G401 (cell line): ENCODE data around the gene CPSF6. TPM values are rescaled to one million over a fixed set of nuclear protein-coding genes. Genes with fewer than 3 reads are reported as not detected.
"Not testable (repeated sequence)": the region's sequence is repeated elsewhere in the genome, so short reads cannot be mapped to it uniquely, and the experiment has no call there.

Source experiments
- DNase-seq: peaks from one replicate; pipeline ENCODE4 v3.0.0-alpha.2; 2015; ENCODE audit warnings: low spot score
- in situ Hi-C: cut with HindIII; loops from 2 replicates; pipeline ENCODE4 v1.10.0; 2016; ENCODE audit warnings: low sequenced_read_pairs, mixed read lengths
- total RNA-seq: library from RNA; depleted of rRNA; stranded (reverse); fragments of >200 nt; shearing (Covaris generic); gene quantifications from 2 replicates; pipeline ENCODE4 v1.2.3, GENCODE V29; 2014

CPSF6 gene
- total RNA-seq, 1 experiment from 2014 or later, result 94.0 TPM

GRCh38 chr12:69254046-69254445, 14.7 kb downstream of the CPSF6 start:
- in situ Hi-C loops, result no loop called here
- peak; percentile 38 for DNase-seq

GRCh38 chr12:69254862-69255261, 15.5 kb downstream of the CPSF6 start:
- DNase-seq, result no peak
- in situ Hi-C loops, result no loop called here

GRCh38 chr12:69258655-69259054, 19.3 kb downstream of the CPSF6 start:
- in situ Hi-C loops, result no loop called here
- DNase-seq, result no peak

- in situ Hi-C loops, result no loop called here
Measured at GRCh38 chr12:69262264-69262974, 23.1 kb downstream of the CPSF6 start.

GRCh38 chr12:69265205-69265604, 25.8 kb downstream of the CPSF6 start:
- no peak for DNase-seq
- in situ Hi-C loops, result no loop called here

More at GRCh38 chr12:69262264-69262974, 23.1 kb downstream of the CPSF6 start:
- no peak for DNase-seq

GRCh38 chr12:69265633-69266032, 26.3 kb downstream of the CPSF6 start:
- DNase-seq, in situ Hi-C loops: not testable (repeated sequence)

- in situ Hi-C loops, result no loop called here
- DNase-seq, result no peak
Measured at GRCh38 chr12:69266036-69266635, 26.8 kb downstream of the CPSF6 start.

- in situ Hi-C loops, result no loop called here
- no peak for DNase-seq
Measured at GRCh38 chr12:69269736-69270135, 30.4 kb downstream of the CPSF6 start.

GRCh38 chr12:69272511-69272910, 33.1 kb downstream of the CPSF6 start:
- in situ Hi-C loops, result no loop called here
- no peak for DNase-seq

GRCh38 chr12:69274861-69275260, 35.5 kb downstream of the CPSF6 start:
- DNase-seq, result no peak
- in situ Hi-C loops, result no loop called here

GRCh38 chr12:69275471-69275891, 36.1 kb downstream of the CPSF6 start:
- in situ Hi-C loops, result no loop called here
- peak; percentile 71 for DNase-seq

GRCh38 chr12:69278814-69279782, 39.7 kb downstream of the CPSF6 start:
- DNase-seq, result no peak
- in situ Hi-C loops, result no loop called here

- DNase-seq, result peak; percentile 70
- in situ Hi-C loops, result no loop called here
Measured at GRCh38 chr12:69284131-69284530, 44.8 kb downstream of the CPSF6 start.

- no peak for DNase-seq
- in situ Hi-C loops, result no loop called here
Measured at GRCh38 chr12:69287556-69287955, 48.2 kb downstream of the CPSF6 start.

GRCh38 chr12:69290545-69291277, 51.3 kb downstream of the CPSF6 start:
- in situ Hi-C loops, result no loop called here
- DNase-seq, result peak; percentile 50

GRCh38 chr12:69291278-69291593, 51.9 kb downstream of the CPSF6 start:
- in situ Hi-C loops, result no loop called here
- DNase-seq, result no peak

- in situ Hi-C loops, result no loop called here
Measured at GRCh38 chr12:69298133-69298532, 58.8 kb downstream of the CPSF6 start.

GRCh38 chr12:69298947-69299346, 59.6 kb downstream of the CPSF6 start:
- DNase-seq, result no peak
- in situ Hi-C loops, result no loop called here

More at GRCh38 chr12:69298133-69298532, 58.8 kb downstream of the CPSF6 start:
- no peak for DNase-seq

- in situ Hi-C loops, result no loop called here
- no peak for DNase-seq
Measured at GRCh38 chr12:69304284-69304683, 64.9 kb downstream of the CPSF6 start.
